H1 (cell line): ENCODE data around the gene KNDC1. TPM values are rescaled to one million over a fixed set of nuclear protein-coding genes. Genes with fewer than 3 reads are reported as not detected.
"Not testable (repeated sequence)": the region's sequence is repeated elsewhere in the genome, so short reads cannot be mapped to it uniquely, and the experiment has no call there.

Experiments used
- CTCF ChIA-PET: fragments of 300-600 bp; sonication (Branson Sonifier 250); formaldehyde crosslinking; loops from one replicate; lab custom pipeline; 2021; ENCODE audit not compliant: partially characterized antibody; lab: Charles Lee
- POLR2A ChIA-PET: fragments of 300-600 bp; sonication (Branson Sonifier 250); formaldehyde crosslinking; loops from one replicate; lab custom pipeline; 2021; ENCODE audit warnings: inconsistent platforms; ENCODE audit not compliant: partially characterized antibody; lab: Charles Lee
- DNase-seq, 2 experiments: peaks; one replicate each; pipeline versions ENCODE4 v3.0.0 to v3.0.0-alpha.2; 2010 to 2022; ENCODE audit warnings: low spot score in 2 of 2, low read depth in 1 of 2, mixed read lengths in 1 of 2
- FAIRE-seq: peaks from 2 replicates; lab custom pipeline; 2011; peaks lifted over from hg19 to GRCh38; lab: Jason Lieb, UNC
- H2AFZ ChIP-seq: 2 replicates; pipeline ENCODE4 v1.8.1; 2012; ENCODE audit warnings: low read length, inconsistent platforms
- H2AK5ac ChIP-seq: 2 replicates; pipeline ENCODE4 v1.6.1; 2013; ENCODE audit warnings: low read depth, low read length
- H2BK120ac ChIP-seq: replicated peaks from 2 replicates; pipeline ENCODE3; 2013; ENCODE audit warnings: low read depth, low read length, inconsistent platforms
- H2BK12ac ChIP-seq: 2 replicates; pipeline ENCODE4 v1.6.1; 2013; ENCODE audit warnings: low read depth, low read length
- H2BK15ac ChIP-seq: 2 replicates; pipeline ENCODE4 v1.6.1; 2013; ENCODE audit warnings: low read length
- H2BK20ac ChIP-seq: 2 replicates; pipeline ENCODE4 v1.6.1; 2013; ENCODE audit warnings: low read length
- H2BK5ac ChIP-seq: 2 replicates; pipeline ENCODE4 v1.6.1; 2013; ENCODE audit warnings: low read depth, low read length
- H3K14ac ChIP-seq: 2 replicates; pipeline ENCODE4 v1.6.1; 2013; ENCODE audit warnings: inconsistent platforms; ENCODE audit not compliant: insufficient read length
- H3K18ac ChIP-seq: 2 replicates; pipeline ENCODE4 v1.6.1; 2013; ENCODE audit warnings: low read length; ENCODE audit errors: extremely low read depth
- H3K23ac ChIP-seq: 2 replicates; pipeline ENCODE4 v1.6.1; 2013; ENCODE audit warnings: inconsistent platforms; ENCODE audit not compliant: insufficient read length
- H3K23me2 ChIP-seq: 2 replicates; pipeline ENCODE4 v1.6.1; 2013; ENCODE audit warnings: low read depth, low read length
- H3K27ac ChIP-seq: 2 replicates; pipeline ENCODE4 v1.6.1; 2011; ENCODE audit warnings: low read depth, low read length, inconsistent platforms
- H3K27me3 ChIP-seq, 4 experiments: replicated peaks in 1 of 4; 1 replicate in 1 of 4; 2 replicates in 3 of 4; pipeline versions ENCODE4 v1.6.1 to v1.8.1; 2011 to 2013; ENCODE audit warnings: low read length in 3 of 4, mild to moderate bottlenecking in 3 of 4, inconsistent platforms in 2 of 4, mixed read lengths in 2 of 4, moderate library complexity in 1 of 4; ENCODE audit not compliant: control insufficient read depth in 3 of 4, insufficient read depth in 3 of 4; ENCODE audit errors: extremely low read depth in 1 of 4
- H3K36me3 ChIP-seq, 4 experiments: 2 replicates each; pipeline versions ENCODE4 v1.6.1 to v1.8.1; 2011 to 2013; ENCODE audit warnings: mild to moderate bottlenecking in 4 of 4, low read length in 3 of 4, moderate library complexity in 2 of 4, control low read depth in 1 of 4, inconsistent platforms in 1 of 4; ENCODE audit not compliant: insufficient read depth in 4 of 4, control insufficient read depth in 2 of 4
- H3K4ac ChIP-seq: replicated peaks from 2 replicates; pipeline ENCODE3; 2013; ENCODE audit warnings: low read length, low read depth, mixed read lengths, inconsistent platforms; ENCODE audit not compliant: insufficient read length
- H3K4me1 ChIP-seq, 4 experiments: replicated peaks in 1 of 4; 1 replicate in 1 of 4; 2 replicates in 3 of 4; pipeline versions ENCODE4 v1.6.1 to v1.8.1; 2011 to 2013; ENCODE audit warnings: low read length in 3 of 4, inconsistent platforms in 2 of 4, mixed read lengths in 1 of 4; ENCODE audit not compliant: insufficient read depth in 4 of 4, control insufficient read depth in 3 of 4
- H3K4me2 ChIP-seq, 2 experiments: 2 replicates each; pipeline versions ENCODE4 v1.6.1 to v1.8.1; 2011 to 2013; ENCODE audit warnings: low read depth in 2 of 2, low read length in 2 of 2, control low read depth in 1 of 2, inconsistent platforms in 1 of 2, mild to moderate bottlenecking in 1 of 2; ENCODE audit not compliant: insufficient read depth in 1 of 2
- H3K4me3 ChIP-seq, 4 experiments: fragments of 200-600, 300-600 bp in 1 of 4; sonication (generic), shearing (Covaris generic), sonication (Bioruptor Twin) in 1 of 4; 2 replicates each; pipeline versions ENCODE4 v1.5.1 to v1.8.1; 2011 to 2016; ENCODE audit warnings: low read length in 4 of 4, low read depth in 3 of 4, control low read depth in 2 of 4, inconsistent platforms in 2 of 4, mild to moderate bottlenecking in 2 of 4, mixed read lengths in 1 of 4, moderate library complexity in 1 of 4; ENCODE audit not compliant: insufficient read depth in 2 of 4; ENCODE audit errors: extremely low read depth in 1 of 4
- H3K56ac ChIP-seq: replicated peaks from 2 replicates; pipeline ENCODE3; 2013; ENCODE audit warnings: low read depth, mild to moderate bottlenecking, mixed read lengths, low read length, inconsistent platforms; ENCODE audit not compliant: insufficient read length
- H3K79me1 ChIP-seq: 2 replicates; pipeline ENCODE4 v1.6.1; 2013; ENCODE audit warnings: low read depth, low read length, control low read depth
- H3K79me2 ChIP-seq, 2 experiments: 2 replicates each; pipeline versions ENCODE4 v1.6.1 to v1.8.1; 2012 to 2013; ENCODE audit warnings: low read length in 2 of 2, mild to moderate bottlenecking in 2 of 2, inconsistent platforms in 1 of 2; ENCODE audit not compliant: insufficient read depth in 2 of 2, control insufficient read depth in 1 of 2
- H3K9ac ChIP-seq, 4 experiments: replicated peaks in 1 of 4; 1 replicate in 1 of 4; 2 replicates in 3 of 4; pipeline versions ENCODE4 v1.6.1 to v1.8.1; 2011 to 2013; ENCODE audit warnings: low read depth in 3 of 4, low read length in 3 of 4, control low read depth in 2 of 4, mild to moderate bottlenecking in 2 of 4, moderate library complexity in 2 of 4, inconsistent platforms in 1 of 4; ENCODE audit errors: extremely low read depth in 1 of 4
- H3K9me3 ChIP-seq, 2 experiments: 2 replicates each; pipeline versions ENCODE4 v1.6.1 to v1.8.1; 2012 to 2013; ENCODE audit warnings: mild to moderate bottlenecking in 2 of 2, moderate library complexity in 2 of 2, control low read depth in 1 of 2, inconsistent platforms in 1 of 2, low read depth in 1 of 2, low read length in 1 of 2, mixed read lengths in 1 of 2; ENCODE audit not compliant: insufficient read depth in 2 of 2
- H4K20me1 ChIP-seq, 2 experiments: replicated peaks in 1 of 2; 2 replicates each; pipeline versions ENCODE3 to v1.8.1; 2011 to 2013; ENCODE audit warnings: inconsistent platforms in 2 of 2, low read length in 2 of 2, mild to moderate bottlenecking in 1 of 2; ENCODE audit not compliant: insufficient read depth in 2 of 2, control insufficient read depth in 1 of 2
- H4K5ac ChIP-seq: 2 replicates; pipeline ENCODE4 v1.6.1; 2013; ENCODE audit warnings: low read length, low read depth, mixed read lengths, inconsistent platforms; ENCODE audit not compliant: insufficient read length
- H4K8ac ChIP-seq: 2 replicates; pipeline ENCODE4 v1.8.0; 2013; ENCODE audit warnings: mild to moderate bottlenecking, moderate library complexity, low read length, inconsistent platforms; ENCODE audit not compliant: insufficient read depth; ENCODE audit errors: extremely low read depth
- H4K91ac ChIP-seq: replicated peaks from 2 replicates; pipeline ENCODE3; 2013; ENCODE audit warnings: low read length, mixed read lengths, inconsistent platforms; ENCODE audit not compliant: insufficient read length
- KDM1A ChIP-seq: fragments of 200-600, 300-600 bp; sonication (generic); IDR thresholded peaks from 2 replicates; pipeline ENCODE4 v1.7.1; 2016; ENCODE audit warnings: mild to moderate bottlenecking, low read length, borderline replicate concordance
- WGBS, 2 experiments: shearing (Covaris generic) in 1 of 2; methylation state at CpG; one replicate each; pipeline versions ENCODE4 v1.1.6 to v1.1.7; 2013 to 2015; ENCODE audit warnings: low lambda C conversion rate in 2 of 2, mixed read lengths in 2 of 2, inconsistent platforms in 1 of 2, low coverage in 1 of 2, missing lambda C conversion rate in 1 of 2; ENCODE audit not compliant: insufficient replicate concordance in 2 of 2, insufficient coverage in 1 of 2, insufficient read length in 1 of 2; ENCODE audit errors: extremely low coverage in 1 of 2, missing lambda C conversion rate in 1 of 2; 5-methylcytosine and 5-hydroxymethylcytosine counted together
- polyA plus RNA-seq, 7 experiments: library from polyadenylated mRNA; depleted of rRNA in 3 of 7; stranded (reverse) in 5 of 7; unstranded in 2 of 7; fragments of >200 nt in 5 of 7; fragments of 200-250 nt in 2 of 7; gene quantifications; 1 replicate in 5 of 7; 2 replicates in 1 of 7; 4 replicates in 1 of 7; pipeline versions ENCODE4 v1.2.1 to v1.2.3, GENCODE V29; 2011 to 2013; ENCODE audit warnings: missing spikeins in 2 of 7, mixed read lengths in 2 of 7
- total RNA-seq: library from RNA; stranded (reverse); fragmentation: NEBNext Ultra II Directional; extraction: Animal tissue kit (Norgen Biotek cat#: 25700); gene quantifications from 2 replicates; pipeline ENCODE4 v1.2.1, GENCODE V29; 2021

The KNDC1 gene
- total and polyA plus RNA-seq, 2 of the 8 experiments (the other 6 are each of a cell fraction or from before 2014, with no cell fraction given): 7.5 to 16.7 TPM

GRCh38 chr10:133151071-133151470, 8.9 kb upstream of the KNDC1 start:
- ChIA-PET POLR2A (interaction anchor here (1.1 to 1.2 kb wide), 2 partner anchors 13 to 56 kb away, joined by 3 read pairs; no protein-coding TSS in a partner anchor), CTCF (interaction anchor here (3.7 kb wide), 1 partner anchor 8 kb away, joined by 13 read pairs; no protein-coding TSS in a partner anchor)
- Histone ChIP-seq H3K4me2 (peak overlapping the region; percentile 28 to 50; a peak in 3 of 4 replicates), H3K9me3 (peaks cover 0 to 14% of the 10 kb centered on the region in 2 experiments; a peak in 2 of 4 replicates), H2BK15ac (0 out of 2 replicates have a peak overlapping the region, but pooled peaks have one; percentile 88), H3K4me3 (peak overlapping the region in 1 of 4 experiments; percentile 33; a peak in 3 of 8 replicates), H2BK5ac (peak overlapping the region; percentile 98), H3K56ac (peak overlapping the region; percentile 20), H2AK5ac (peak overlapping the region; percentile 70; the same call in 1 of the 2 replicates), H3K18ac (peak overlapping the region; percentile 96), H2BK120ac (peak overlapping the region; percentile 100), H4K91ac (peak overlapping the region; percentile 100), H2BK20ac (peak overlapping the region; percentile 75; the same call in 1 of the 2 replicates), H3K4ac (peak overlapping the region; percentile 100), H3K4me1 (peaks cover 3 to 10% (median 6%) of the 10 kb centered on the region in 4 experiments), H3K27ac (peak overlapping the region; percentile 91), H2BK12ac (peak overlapping the region; percentile 92)
- H2AFZ ChIP-seq, H3K23me2 ChIP-seq, H3K23ac ChIP-seq, H4K20me1 ChIP-seq, DNase-seq, H3K79me2 ChIP-seq, H3K27me3 ChIP-seq, H3K9ac ChIP-seq, H3K36me3 ChIP-seq, H4K5ac ChIP-seq, FAIRE-seq, H4K8ac ChIP-seq, H3K14ac ChIP-seq, H3K79me1 ChIP-seq: not testable (repeated sequence)
- WGBS, 2 experiments: 54% methylated on average over 3 of the region's 3 CpGs; no CpG with 5 or more reads in 1 of the 2 experiments
- peak; percentile 73; the same call in 1 of the 2 replicates for TF ChIP-seq KDM1A
